BJ (cell line): ENCODE data around the gene KIRREL3. TPM values are rescaled to one million over a fixed set of nuclear protein-coding genes. Genes with fewer than 3 reads are reported as not detected.

Experiments used
- CTCF ChIA-PET: fragments of 350-600 bp; formaldehyde crosslinking; extraction: SDS; loops from one replicate; lab custom pipeline; 2021; ENCODE audit warnings: antibody characterized with exemption, inconsistent platforms; lab: Yijun Ruan, JAX
- POLR2A ChIA-PET: fragments of 300-600 bp; sonication (Branson Sonifier 250); formaldehyde crosslinking; extraction: SDS; loops from one replicate; lab custom pipeline; 2021; ENCODE audit warnings: antibody characterized with exemption; lab: Charles Lee
- DNase-seq: peaks from one replicate; pipeline ENCODE4 v3.0.0-alpha.2; 2011; ENCODE audit warnings: low read depth
- H3K27me3 ChIP-seq: 2 replicates; pipeline ENCODE4 v1.6.0; 2011; ENCODE audit warnings: low read length; ENCODE audit not compliant: control insufficient read depth, insufficient read depth
- H3K36me3 ChIP-seq: 2 replicates; pipeline ENCODE4 v1.5.1; 2011; ENCODE audit warnings: low read length; ENCODE audit not compliant: control insufficient read depth, insufficient read depth
- H3K4me3 ChIP-seq: 2 replicates; pipeline ENCODE4 v1.5.1; 2011; ENCODE audit warnings: low read depth, mild to moderate bottlenecking, control low read depth, low read length
- polyA plus RNA-seq: library from polyadenylated mRNA; depleted of rRNA; stranded (reverse); fragments of >200 nt; gene quantifications from 2 replicates; pipeline ENCODE4 v1.2.3, GENCODE V29; 2011
- TF ChIP-seq, protein P1 (sequence below): IDR thresholded peaks from 2 replicates; pipeline ENCODE4 v1.5.1; 2011; ENCODE audit warnings: low read depth, mild to moderate bottlenecking, control low read depth, inconsistent platforms, low read length, moderate library complexity; ENCODE audit not compliant: insufficient read depth

The KIRREL3 gene
- polyA plus RNA-seq, 1 experiment = 19.6 TPM

DNA sequence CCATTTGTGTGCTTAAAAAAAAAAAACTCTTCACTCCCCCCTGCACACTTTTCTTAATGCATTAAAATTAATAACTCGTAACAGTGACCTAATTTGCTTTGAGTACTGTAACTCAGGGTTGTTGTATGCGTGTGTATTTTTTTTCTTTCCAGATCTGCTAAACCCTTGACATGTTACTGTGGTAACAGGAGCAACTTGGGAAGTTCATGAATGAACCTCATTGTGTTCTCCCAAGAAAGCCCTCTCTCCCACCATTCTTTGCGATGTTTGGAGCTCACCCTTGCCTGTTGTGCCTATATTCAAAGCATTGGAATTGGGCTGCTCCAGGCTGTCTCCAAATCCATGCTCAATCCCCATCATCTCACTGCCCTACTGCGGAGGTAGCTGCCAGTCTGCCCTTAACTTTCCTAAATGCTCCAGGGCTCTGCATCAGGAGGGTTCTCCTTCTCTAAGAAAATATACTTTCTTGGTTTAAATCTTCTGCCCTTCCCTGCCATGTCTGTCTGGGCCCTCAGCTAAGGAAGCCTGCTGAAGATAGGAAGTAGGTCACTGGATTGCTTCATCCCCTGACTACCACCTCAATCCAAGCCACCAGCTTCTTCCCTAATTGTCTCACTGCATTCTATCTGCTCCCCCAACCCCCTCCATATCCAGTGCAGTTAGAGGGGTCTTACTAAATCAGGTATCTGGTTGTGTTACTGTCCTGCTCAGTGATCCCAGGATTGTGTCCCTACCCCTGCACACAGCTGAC lies 70.3 kb downstream of the KIRREL3 start:
- no peak overlapping the region for H3K4me3 ChIP-seq
- TF ChIP-seq, protein P1, sequence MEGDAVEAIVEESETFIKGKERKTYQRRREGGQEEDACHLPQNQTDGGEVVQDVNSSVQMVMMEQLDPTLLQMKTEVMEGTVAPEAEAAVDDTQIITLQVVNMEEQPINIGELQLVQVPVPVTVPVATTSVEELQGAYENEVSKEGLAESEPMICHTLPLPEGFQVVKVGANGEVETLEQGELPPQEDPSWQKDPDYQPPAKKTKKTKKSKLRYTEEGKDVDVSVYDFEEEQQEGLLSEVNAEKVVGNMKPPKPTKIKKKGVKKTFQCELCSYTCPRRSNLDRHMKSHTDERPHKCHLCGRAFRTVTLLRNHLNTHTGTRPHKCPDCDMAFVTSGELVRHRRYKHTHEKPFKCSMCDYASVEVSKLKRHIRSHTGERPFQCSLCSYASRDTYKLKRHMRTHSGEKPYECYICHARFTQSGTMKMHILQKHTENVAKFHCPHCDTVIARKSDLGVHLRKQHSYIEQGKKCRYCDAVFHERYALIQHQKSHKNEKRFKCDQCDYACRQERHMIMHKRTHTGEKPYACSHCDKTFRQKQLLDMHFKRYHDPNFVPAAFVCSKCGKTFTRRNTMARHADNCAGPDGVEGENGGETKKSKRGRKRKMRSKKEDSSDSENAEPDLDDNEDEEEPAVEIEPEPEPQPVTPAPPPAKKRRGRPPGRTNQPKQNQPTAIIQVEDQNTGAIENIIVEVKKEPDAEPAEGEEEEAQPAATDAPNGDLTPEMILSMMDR = no peak
- DNase-seq = no peak
- H3K36me3 ChIP-seq = no peaks in the 10 kb centered on the region
- POLR2A ChIA-PET = no interaction called here
- no peaks in the 10 kb centered on the region for H3K27me3 ChIP-seq
- CTCF ChIA-PET = interaction anchor here (0.6 to 1.4 kb wide), 4 partner anchors 60 to 323 kb away, joined by 3 to 4 read pairs (median 3); no protein-coding TSS in a partner anchor

DNA sequence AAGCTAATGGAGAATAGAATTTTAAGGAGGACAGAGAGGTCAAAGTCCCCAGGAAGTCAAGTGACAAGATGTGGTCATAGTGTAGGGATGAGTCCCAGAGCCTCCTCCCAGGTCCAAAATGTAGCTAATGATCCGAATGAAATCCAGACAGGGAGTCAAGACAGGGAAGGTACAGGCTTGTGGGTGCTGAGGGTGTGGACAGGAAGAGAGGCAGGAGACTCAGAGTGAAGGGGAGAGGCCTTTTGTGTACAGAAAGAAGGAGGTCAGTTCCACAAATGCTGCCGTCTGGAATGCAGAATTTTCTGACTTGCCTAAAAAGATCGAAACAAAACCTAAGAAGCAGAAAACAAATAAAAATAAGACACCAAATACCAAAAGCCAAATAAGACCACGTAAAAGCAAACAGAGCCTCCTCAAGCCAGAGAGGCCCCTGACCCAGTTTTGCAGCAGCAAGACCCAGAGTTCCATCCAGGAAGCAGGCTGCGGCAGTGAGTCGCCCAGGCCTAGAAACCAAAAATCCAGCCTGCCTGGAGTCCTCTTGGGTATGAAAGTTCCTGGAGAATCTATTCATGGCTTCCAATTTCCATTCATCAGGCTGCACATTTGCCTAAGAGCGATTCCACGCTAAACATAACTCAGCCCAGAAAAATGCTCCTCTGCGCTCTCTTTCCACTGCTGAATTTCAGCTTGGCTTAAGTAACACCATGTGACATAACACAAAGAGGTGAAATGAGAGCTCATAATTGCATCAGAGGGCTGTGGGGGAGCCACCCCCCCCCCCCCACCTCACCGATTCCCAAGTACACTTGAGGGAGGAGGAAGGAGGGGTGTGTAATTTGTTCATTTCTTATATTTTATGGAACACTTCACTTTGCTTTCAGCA lies 71.2 kb downstream of the KIRREL3 start:
- Histone ChIP-seq H3K4me3 (no peak overlapping the region), H3K27me3 (no peaks in the 10 kb centered on the region), H3K36me3 (no peaks in the 10 kb centered on the region)
- peak; percentile 57 for DNase-seq
- ChIA-PET POLR2A (interaction anchor here (0.6 kb wide), 1 partner anchor 64 kb away, joined by 12 read pairs; no protein-coding TSS in a partner anchor), CTCF (interaction anchor here (1.2 to 1.4 kb wide), 3 partner anchors 12 to 196 kb away, joined by 3 read pairs; no protein-coding TSS in a partner anchor)
- TF ChIP-seq, protein P1 = no peak

DNA sequence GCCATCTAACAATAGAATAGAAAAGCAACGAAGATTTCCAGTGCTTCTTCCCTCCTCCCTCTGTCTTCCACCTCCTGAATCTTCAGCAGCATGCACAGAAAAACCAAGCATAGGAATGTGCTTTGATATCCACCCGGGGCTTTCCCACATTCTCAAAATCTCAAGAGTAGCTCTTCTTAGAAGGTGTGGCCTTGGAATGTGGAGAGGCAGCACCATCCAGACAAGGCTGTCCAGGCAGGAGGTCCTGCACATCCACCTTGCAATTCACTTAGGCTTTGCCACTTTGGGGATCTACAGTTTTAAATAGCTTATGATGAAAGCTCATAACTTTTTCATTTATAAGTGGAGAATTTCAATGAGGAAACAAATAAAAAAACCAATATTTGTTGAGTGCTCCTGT lies 72.9 kb downstream of the KIRREL3 start:
- TF ChIP-seq, protein P1 = no peak
- ChIA-PET POLR2A (no interaction called here), CTCF (interaction anchor here (0.7 kb wide), 1 partner anchor 47 kb away, joined by 3 read pairs; no protein-coding TSS in a partner anchor)
- no peak for DNase-seq
- Histone ChIP-seq H3K27me3 (no peaks in the 10 kb centered on the region), H3K36me3 (no peaks in the 10 kb centered on the region), H3K4me3 (no peak overlapping the region)

DNA sequence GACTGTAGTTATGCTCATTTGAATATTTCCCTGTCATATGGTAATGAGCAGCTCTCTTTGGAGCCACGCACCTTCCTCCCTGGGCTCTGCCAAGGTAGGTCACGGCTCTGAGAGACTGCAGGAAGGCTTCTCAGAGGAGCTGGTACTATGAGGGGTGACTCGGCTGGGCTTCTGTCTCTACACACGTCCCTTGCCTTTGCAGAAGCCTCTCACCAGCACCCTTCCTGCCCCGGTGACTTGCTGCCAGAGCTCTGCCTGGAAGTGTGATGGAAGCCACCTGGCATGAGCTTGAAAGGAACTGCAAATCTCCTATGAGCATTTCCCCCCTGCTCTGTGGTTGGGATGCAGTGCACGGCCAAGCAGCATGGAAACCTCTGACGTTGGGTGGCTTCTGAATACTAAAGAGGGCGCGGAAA lies 74.2 kb downstream of the KIRREL3 start:
- POLR2A ChIA-PET = no interaction called here

More for the DNA sequence above, 74.2 kb downstream of the KIRREL3 start:
- Histone ChIP-seq H3K4me3 (no peak overlapping the region), H3K36me3 (no peaks in the 10 kb centered on the region), H3K27me3 (no peaks in the 10 kb centered on the region)
- DNase-seq = no peak
- CTCF ChIA-PET = no interaction called here
- TF ChIP-seq, protein P1 = no peak
